ENCODE measurements around the gene PPM1G.
"Not testable (repeated sequence)": the region's sequence is repeated elsewhere in the genome, so short reads cannot be mapped to it uniquely, and the experiment has no call there.

The PPM1G gene

GRCh38 chr2:27353386-27353761 is 56.0 kb downstream of the PPM1G start:
- not testable (repeated sequence) for H3K9me3 ChIP-seq (ENCODE audit: insufficient read depth, low read depth, low read length); H3K9ac ChIP-seq (ENCODE audit: low read depth, low read length); H3K27ac ChIP-seq (ENCODE audit: low read depth, low read length); H3K27me3 ChIP-seq (ENCODE audit: insufficient read depth, low read length); H3K4me3 ChIP-seq (ENCODE audit: low read length)
- 90% methylated on average over 5 of the region's 5 CpGs for WGBS
- Histone ChIP-seq H3K4me1 (ENCODE audit: insufficient read depth, low read length) (peaks cover 19% of the 10 kb centered on the region), H3K36me3 (ENCODE audit: insufficient read depth, low read length) (peaks cover 11% of the 10 kb centered on the region)

- peaks cover 19% of the 10 kb centered on the region for H3K4me1 ChIP-seq (ENCODE audit: insufficient read depth, low read length)
- H3K4me3 ChIP-seq (ENCODE audit: low read length) = no peak overlapping the region
- H3K27ac ChIP-seq (ENCODE audit: low read depth, low read length) = no peak overlapping the region
- WGBS = 93% methylated on average over 6 of the region's 6 CpGs
- H3K9ac ChIP-seq (ENCODE audit: low read depth, low read length) = no peak overlapping the region
- H3K27me3 ChIP-seq (ENCODE audit: insufficient read depth, low read length) = no peaks in the 10 kb centered on the region
- H3K36me3 ChIP-seq (ENCODE audit: insufficient read depth, low read length) = peaks cover 11% of the 10 kb centered on the region
- no peaks in the 10 kb centered on the region for H3K9me3 ChIP-seq (ENCODE audit: insufficient read depth, low read depth, low read length)
These were observed 57.4 kb downstream of the PPM1G start for GRCh38 chr2:27351802-27352598.

- no peaks in the 10 kb centered on the region for H3K9me3 ChIP-seq (ENCODE audit: insufficient read depth, low read depth, low read length)
- H3K9ac ChIP-seq (ENCODE audit: low read depth, low read length) = no peak overlapping the region
- 93% methylated on average over 7 of the region's 7 CpGs for WGBS
- H3K27me3 ChIP-seq (ENCODE audit: insufficient read depth, low read length) = no peaks in the 10 kb centered on the region
- H3K4me1 ChIP-seq (ENCODE audit: insufficient read depth, low read length) = peaks cover 19% of the 10 kb centered on the region
- H3K36me3 ChIP-seq (ENCODE audit: insufficient read depth, low read length) = peaks cover 11% of the 10 kb centered on the region
- H3K27ac ChIP-seq (ENCODE audit: low read depth, low read length) = no peak overlapping the region
- no peak overlapping the region for H3K4me3 ChIP-seq (ENCODE audit: low read length)
These were observed 59.2 kb downstream of the PPM1G start for GRCh38 chr2:27350106-27350693.

GRCh38 chr2:27347641-27348040 is 61.8 kb downstream of the PPM1G start:
- peaks cover 19% of the 10 kb centered on the region for H3K36me3 ChIP-seq (ENCODE audit: insufficient read depth, low read length)
- WGBS = 94% methylated on average over 2 of the region's 2 CpGs
- 0 out of 2 replicates have a peak, but pooled peaks cover 2% of the 10 kb centered on the region for H3K4me1 ChIP-seq (ENCODE audit: insufficient read depth, low read length)
- no peak overlapping the region for H3K9ac ChIP-seq (ENCODE audit: low read depth, low read length)
- no peaks in the 10 kb centered on the region for H3K27me3 ChIP-seq (ENCODE audit: insufficient read depth, low read length)
- H3K4me3 ChIP-seq (ENCODE audit: low read length) = no peak overlapping the region
- no peak overlapping the region for H3K27ac ChIP-seq (ENCODE audit: low read depth, low read length)
- no peaks in the 10 kb centered on the region for H3K9me3 ChIP-seq (ENCODE audit: insufficient read depth, low read depth, low read length)

- peaks cover 90% of the 10 kb centered on the region for H3K36me3 ChIP-seq (ENCODE audit: insufficient read depth, low read length)
- H3K9me3 ChIP-seq (ENCODE audit: insufficient read depth, low read depth, low read length) = no peaks in the 10 kb centered on the region
- H3K27me3 ChIP-seq (ENCODE audit: insufficient read depth, low read length) = no peaks in the 10 kb centered on the region
- H3K4me3 ChIP-seq (ENCODE audit: low read length) = no peak overlapping the region
- no peak overlapping the region for H3K9ac ChIP-seq (ENCODE audit: low read depth, low read length)
- no peak overlapping the region for H3K27ac ChIP-seq (ENCODE audit: low read depth, low read length)
- 94% methylated on average over 7 of the region's 7 CpGs for WGBS
- H3K4me1 ChIP-seq (ENCODE audit: insufficient read depth, low read length) = no peaks in the 10 kb centered on the region
These were observed 73.2 kb downstream of the PPM1G start for GRCh38 chr2:27336173-27336572.

GRCh38 chr2:27335311-27335710 is 74.1 kb downstream of the PPM1G start:
- no peak overlapping the region for H3K4me3 ChIP-seq (ENCODE audit: low read length)
- H3K4me1 ChIP-seq (ENCODE audit: insufficient read depth, low read length) = no peaks in the 10 kb centered on the region
- H3K9ac ChIP-seq (ENCODE audit: low read depth, low read length) = no peak overlapping the region
- H3K36me3 ChIP-seq (ENCODE audit: insufficient read depth, low read length) = peaks cover 90% of the 10 kb centered on the region
- no peaks in the 10 kb centered on the region for H3K9me3 ChIP-seq (ENCODE audit: insufficient read depth, low read depth, low read length)
- H3K27me3 ChIP-seq (ENCODE audit: insufficient read depth, low read length) = no peaks in the 10 kb centered on the region
- no peak overlapping the region for H3K27ac ChIP-seq (ENCODE audit: low read depth, low read length)
- 91% methylated on average over 3 of the region's 3 CpGs for WGBS
